Osteocyte (in vitro differentiated cells): ENCODE data around the gene SPRR4. TPM values are rescaled to one million over a fixed set of nuclear protein-coding genes. Genes with fewer than 3 reads are reported as not detected.

ENCODE experiments used
- DNase-seq: peaks from one replicate; pipeline ENCODE4 v3.0.0; 2021; ENCODE audit warnings: mixed read lengths; ENCODE audit not compliant: unreplicated experiment; ENCODE audit errors: extremely low spot score
- H3K27ac Mint-ChIP-seq: one replicate; pipeline ENCODE4 v1.8.0; 2021; ENCODE audit warnings: mild to moderate bottlenecking, mixed read lengths; ENCODE audit not compliant: unreplicated experiment
- H3K27me3 Mint-ChIP-seq: one replicate; pipeline ENCODE4 v1.8.0; 2021; ENCODE audit warnings: mixed read lengths; ENCODE audit not compliant: unreplicated experiment
- H3K36me3 Mint-ChIP-seq: one replicate; pipeline ENCODE4 v1.8.0; 2021; ENCODE audit warnings: mixed read lengths; ENCODE audit not compliant: unreplicated experiment
- H3K4me1 Mint-ChIP-seq: one replicate; pipeline ENCODE4 v1.8.0; 2021; ENCODE audit warnings: mixed read lengths; ENCODE audit not compliant: unreplicated experiment
- H3K4me3 Mint-ChIP-seq: one replicate; pipeline ENCODE4 v1.8.0; 2021; ENCODE audit warnings: mild to moderate bottlenecking, moderate library complexity, mixed read lengths; ENCODE audit not compliant: unreplicated experiment
- H3K9me3 Mint-ChIP-seq: one replicate; pipeline ENCODE4 v1.8.0; 2021; ENCODE audit warnings: mixed read lengths; ENCODE audit not compliant: unreplicated experiment
- CTCF ChIP-seq: fragments of 200-600 bp; sonication (generic); IDR thresholded peaks from 2 replicates; pipeline ENCODE4 v1.5.0; 2021; ENCODE audit warnings: antibody characterized with exemption, mild to moderate bottlenecking, moderate library complexity
- total RNA-seq: library from RNA; stranded (reverse); gene quantifications from 2 replicates; pipeline ENCODE4 v1.2.1, GENCODE V29; 2021

Gene SPRR4
- total RNA-seq, 1 donor from 2014 or later, result not detected

- DNase-seq, result no peak
- no peaks in the 10 kb centered on the region for H3K27me3 Mint-ChIP-seq
- H3K9me3 Mint-ChIP-seq, result no peaks in the 10 kb centered on the region
- no peak overlapping the region for H3K4me3 Mint-ChIP-seq
- no peaks in the 10 kb centered on the region for H3K36me3 Mint-ChIP-seq
- no peak overlapping the region for H3K27ac Mint-ChIP-seq
- TF ChIP-seq CTCF, result no peak
- no peaks in the 10 kb centered on the region for H3K4me1 Mint-ChIP-seq
These were observed 1.9 kb downstream of the SPRR4 start for GRCh38 chr1:152972196-152972886.

- no peak for DNase-seq
- no peak for TF ChIP-seq CTCF
- H3K36me3 Mint-ChIP-seq, result no peaks in the 10 kb centered on the region
- no peaks in the 10 kb centered on the region for H3K4me1 Mint-ChIP-seq
- H3K4me3 Mint-ChIP-seq, result no peak overlapping the region
- H3K27ac Mint-ChIP-seq, result no peak overlapping the region
- no peaks in the 10 kb centered on the region for H3K27me3 Mint-ChIP-seq
- no peaks in the 10 kb centered on the region for H3K9me3 Mint-ChIP-seq
These were observed 6.2 kb downstream of the SPRR4 start for GRCh38 chr1:152976688-152977087.

GRCh38 chr1:152977614-152978013, 7.2 kb downstream of the SPRR4 start:
- H3K27ac Mint-ChIP-seq, result no peak overlapping the region
- TF ChIP-seq CTCF, result no peak
- no peaks in the 10 kb centered on the region for H3K27me3 Mint-ChIP-seq

GRCh38 chr1:152980676-152981075, 10.2 kb downstream of the SPRR4 start:
- Mint-ChIP-seq H3K27me3 (no peaks in the 10 kb centered on the region), H3K4me1 (no peaks in the 10 kb centered on the region), H3K4me3 (no peak overlapping the region), H3K27ac (no peak overlapping the region), H3K9me3 (no peaks in the 10 kb centered on the region), H3K36me3 (no peaks in the 10 kb centered on the region)
- TF ChIP-seq CTCF, result no peak
- DNase-seq, result no peak

More at GRCh38 chr1:152977614-152978013, 7.2 kb downstream of the SPRR4 start:
- Mint-ChIP-seq H3K4me3 (no peak overlapping the region), H3K9me3 (no peaks in the 10 kb centered on the region), H3K4me1 (no peaks in the 10 kb centered on the region), H3K36me3 (no peaks in the 10 kb centered on the region)
- DNase-seq, result no peak

- DNase-seq, result no peak
- H3K27me3 Mint-ChIP-seq, result no peaks in the 10 kb centered on the region
These were observed 10.9 kb downstream of the SPRR4 start for GRCh38 chr1:152981146-152981871.

More at GRCh38 chr1:152981146-152981871, 10.9 kb downstream of the SPRR4 start:
- no peaks in the 10 kb centered on the region for H3K9me3 Mint-ChIP-seq
- H3K4me1 Mint-ChIP-seq, result no peaks in the 10 kb centered on the region
- TF ChIP-seq CTCF, result no peak
- no peaks in the 10 kb centered on the region for H3K36me3 Mint-ChIP-seq
- no peak overlapping the region for H3K4me3 Mint-ChIP-seq
- H3K27ac Mint-ChIP-seq, result no peak overlapping the region
